H9 (cell line): ENCODE measurements around the gene NCKAP5. TPM values are rescaled to one million over a fixed set of nuclear protein-coding genes. Genes with fewer than 3 reads are reported as not detected.

Source experiments
- DNase-seq: peaks from one replicate; pipeline ENCODE4 v3.0.0-alpha.2; 2017
- H2AFZ ChIP-seq: one replicate; pipeline ENCODE4 v1.6.1; 2013; ENCODE audit warnings: mild to moderate bottlenecking, low read length, control low read depth, moderate library complexity
- H2AK5ac ChIP-seq: 2 replicates; pipeline ENCODE4 v1.6.1; 2013; ENCODE audit warnings: low read length, control low read depth, mixed read lengths; ENCODE audit not compliant: insufficient read length
- H2BK120ac ChIP-seq: one replicate; pipeline ENCODE4 v1.6.1; 2013; ENCODE audit warnings: low read depth, mild to moderate bottlenecking, low read length, control low read depth, inconsistent platforms; ENCODE audit not compliant: poor library complexity, severe bottlenecking
- H2BK12ac ChIP-seq: 2 replicates; pipeline ENCODE4 v1.6.1; 2013; ENCODE audit warnings: low read length, control low read depth, mixed read lengths, low read depth; ENCODE audit not compliant: insufficient read length
- H2BK15ac ChIP-seq: 2 replicates; pipeline ENCODE4 v1.6.1; 2013; ENCODE audit warnings: low read depth, low read length, control low read depth
- H2BK20ac ChIP-seq: one replicate; pipeline ENCODE4 v1.6.1; 2013; ENCODE audit warnings: low read depth, mild to moderate bottlenecking, low read length, control low read depth, inconsistent platforms; ENCODE audit not compliant: poor library complexity, severe bottlenecking
- H2BK5ac ChIP-seq: 2 replicates; pipeline ENCODE4 v1.6.1; 2013; ENCODE audit warnings: low read length, control low read depth, mixed read lengths; ENCODE audit not compliant: insufficient read length
- H3K14ac ChIP-seq: 2 replicates; pipeline ENCODE4 v1.6.1; 2013; ENCODE audit warnings: low read length, control low read depth; ENCODE audit not compliant: insufficient read depth
- H3K18ac ChIP-seq: 2 replicates; pipeline ENCODE4 v1.6.1; 2013; ENCODE audit warnings: low read depth, mild to moderate bottlenecking, mixed read lengths, low read length, control low read depth; ENCODE audit not compliant: insufficient read length
- H3K23ac ChIP-seq: 2 replicates; pipeline ENCODE4 v1.6.1; 2013; ENCODE audit warnings: low read length, control low read depth, mixed read lengths, low read depth; ENCODE audit not compliant: insufficient read length
- H3K23me2 ChIP-seq: 2 replicates; pipeline ENCODE4 v1.6.1; 2013; ENCODE audit warnings: low read depth, mild to moderate bottlenecking, mixed read lengths, low read length, control low read depth; ENCODE audit not compliant: insufficient read length, poor library complexity, severe bottlenecking
- H3K27ac ChIP-seq: 2 replicates; pipeline ENCODE4 v1.5.1; 2013; ENCODE audit warnings: low read length, control low read depth, mixed read lengths, low read depth; ENCODE audit not compliant: insufficient read length
- H3K27me3 ChIP-seq: 2 replicates; pipeline ENCODE4 v1.6.1; 2013; ENCODE audit warnings: low read length, control low read depth, inconsistent platforms; ENCODE audit not compliant: insufficient read depth
- H3K4ac ChIP-seq: 2 replicates; pipeline ENCODE4 v1.6.1; 2013; ENCODE audit warnings: low read depth, mild to moderate bottlenecking, control low read depth, inconsistent platforms, low read length, moderate library complexity
- H3K4me1 ChIP-seq: 2 replicates; pipeline ENCODE4 v1.6.1; 2013; ENCODE audit warnings: low read length, control low read depth, inconsistent platforms; ENCODE audit not compliant: insufficient read depth
- H3K4me2 ChIP-seq: 2 replicates; pipeline ENCODE4 v1.6.1; 2013; ENCODE audit warnings: low read length, control low read depth, mixed read lengths; ENCODE audit not compliant: insufficient read length, insufficient read depth
- H3K56ac ChIP-seq: 2 replicates; pipeline ENCODE4 v1.6.1; 2013; ENCODE audit warnings: low read depth, mild to moderate bottlenecking, mixed read lengths, low read length, control low read depth; ENCODE audit not compliant: insufficient read length
- H3K79me1 ChIP-seq: 2 replicates; pipeline ENCODE4 v1.6.1; 2013; ENCODE audit warnings: low read depth, mild to moderate bottlenecking, moderate library complexity, low read length, control low read depth, inconsistent platforms; ENCODE audit not compliant: insufficient read depth, poor library complexity, severe bottlenecking
- H3K79me2 ChIP-seq: 2 replicates; pipeline ENCODE4 v1.6.1; 2013; ENCODE audit warnings: low read length, control low read depth, inconsistent platforms; ENCODE audit not compliant: insufficient read depth
- H3K9ac ChIP-seq: 2 replicates; pipeline ENCODE4 v1.6.1; 2013; ENCODE audit warnings: low read length, control low read depth, mixed read lengths; ENCODE audit not compliant: insufficient read length; ENCODE audit errors: extremely low read depth
- H3K9me3 ChIP-seq: one replicate; pipeline ENCODE4 v1.6.1; 2013; ENCODE audit warnings: low read depth, low read length, inconsistent platforms; ENCODE audit not compliant: control insufficient read depth
- H3T11ph ChIP-seq: one replicate; pipeline ENCODE4 v1.6.1; 2013; ENCODE audit warnings: mild to moderate bottlenecking, low read length, control low read depth, inconsistent platforms
- H4K20me1 ChIP-seq: one replicate; pipeline ENCODE4 v1.6.1; 2013; ENCODE audit not compliant: control insufficient read depth, insufficient read length, insufficient read depth
- H4K5ac ChIP-seq: 2 replicates; pipeline ENCODE4 v1.6.1; 2013; ENCODE audit warnings: low read depth, mild to moderate bottlenecking, mixed read lengths, low read length, control low read depth; ENCODE audit not compliant: insufficient read length
- H4K8ac ChIP-seq: replicated peaks from 2 replicates; pipeline ENCODE4 v1.6.1; 2013; ENCODE audit warnings: low read length, control low read depth, mixed read lengths, low read depth; ENCODE audit not compliant: insufficient read length
- H4K91ac ChIP-seq: 2 replicates; pipeline ENCODE4 v1.6.1; 2013; ENCODE audit warnings: low read depth, mild to moderate bottlenecking, moderate library complexity, mixed read lengths, low read length, control low read depth; ENCODE audit not compliant: insufficient read length
- H3K27ac Mint-ChIP-seq, 3 experiments: 2 replicates in 2 of 3; 3 replicates in 1 of 3; pipeline ENCODE4 v1.8.0; 2020 to 2021; ENCODE audit warnings: mixed read lengths in 3 of 3, mild to moderate bottlenecking in 1 of 3, moderate library complexity in 1 of 3
- H3K27me3 Mint-ChIP-seq: 2 replicates; pipeline ENCODE4 v1.8.0; 2021; ENCODE audit warnings: low read depth, mild to moderate bottlenecking, moderate library complexity, mixed read lengths
- H3K36me3 Mint-ChIP-seq, 3 experiments: 2 replicates in 2 of 3; 3 replicates in 1 of 3; pipeline ENCODE4 v1.8.0; 2020 to 2021; ENCODE audit warnings: low read depth in 3 of 3, mixed read lengths in 3 of 3; ENCODE audit not compliant: insufficient read depth in 1 of 3
- H3K4me1 Mint-ChIP-seq, 2 experiments: 2 replicates each; pipeline ENCODE4 v1.8.0; 2020; ENCODE audit warnings: mixed read lengths in 2 of 2
- H3K4me3 Mint-ChIP-seq, 2 experiments: 2 replicates in 1 of 2; 3 replicates in 1 of 2; pipeline ENCODE4 v1.8.0; 2020 to 2021; ENCODE audit warnings: mild to moderate bottlenecking in 2 of 2, mixed read lengths in 2 of 2, moderate library complexity in 1 of 2
- H3K9me3 Mint-ChIP-seq, 2 experiments: 2 replicates in 1 of 2; 3 replicates in 1 of 2; pipeline ENCODE4 v1.8.0; 2020; ENCODE audit warnings: mild to moderate bottlenecking in 2 of 2, mixed read lengths in 2 of 2, moderate library complexity in 1 of 2
- CTCF ChIP-seq: fragments of 200-600 bp; sonication (generic); conservative IDR thresholded peaks from 3 replicates; pipeline ENCODE4 v1.8.0; 2021; ENCODE audit warnings: antibody characterized with exemption, mild to moderate bottlenecking
- WGBS: extraction: QIAGEN DNeasy Blood & Tissue Kit; methylation state at CpG from one replicate; pipeline ENCODE4 v1.1.7; 2013; ENCODE audit warnings: missing lambda C conversion rate, low lambda C conversion rate, mixed read lengths; ENCODE audit not compliant: insufficient read length; ENCODE audit errors: extremely low coverage; 5-methylcytosine and 5-hydroxymethylcytosine counted together
- total RNA-seq: library from RNA; stranded (reverse); gene quantifications from 2 replicates; pipeline ENCODE4 v1.2.1, GENCODE V29; 2021

NCKAP5 gene
- total RNA-seq, 1 experiment from 2014 or later, result 0.26 TPM

GRCh38 chr2:132633635-132634034, 934.6 kb downstream of the NCKAP5 start:
- no peak overlapping the region for H3K4me2 ChIP-seq
- no peak overlapping the region for H2BK5ac ChIP-seq
- H3K27ac ChIP-seq, result no peak overlapping the region
- no peak overlapping the region for H2AFZ ChIP-seq
- no peak overlapping the region for H4K91ac ChIP-seq
- H4K5ac ChIP-seq, result no peak overlapping the region
- no peak for DNase-seq
- no peak overlapping the region for H2BK20ac ChIP-seq
- TF ChIP-seq CTCF, result no peak
- H3K79me1 ChIP-seq, result no peaks in the 10 kb centered on the region
- H3K56ac ChIP-seq, result no peak overlapping the region
- peaks cover 0 to 4% of the 10 kb centered on the region in 2 experiments; a peak in 2 of 5 replicates for H3K9me3 Mint-ChIP-seq
- H4K8ac ChIP-seq, result no peak overlapping the region
- no peak overlapping the region for H3T11ph ChIP-seq
- 100% methylated on average over 2 of the region's 2 CpGs for WGBS
- H4K20me1 ChIP-seq, result no peaks in the 10 kb centered on the region
- H3K27me3 ChIP-seq, result no peaks in the 10 kb centered on the region
- H2BK12ac ChIP-seq, result no peak overlapping the region
- no peak overlapping the region for H3K23ac ChIP-seq
- no peaks in the 10 kb centered on the region for H3K9me3 ChIP-seq
- no peaks in the 10 kb centered on the region for H3K27me3 Mint-ChIP-seq
- no peak overlapping the region for H3K18ac ChIP-seq
- 0 out of 5 replicates have a peak overlapping the region, but pooled peaks of 1 of the 2 experiments have one; percentile 3 for H3K4me3 Mint-ChIP-seq
- H3K4me1 Mint-ChIP-seq, result peaks cover 18 to 23% of the 10 kb centered on the region in 2 experiments
- peaks cover 5% of the 10 kb centered on the region; the same call in 1 of the 2 replicates for H3K4me1 ChIP-seq
- H2BK15ac ChIP-seq, result no peak overlapping the region
- H3K36me3 Mint-ChIP-seq, result no peaks in the 10 kb centered on the region; a peak in 1 of 7 replicates
- H2AK5ac ChIP-seq, result no peak overlapping the region
- H3K9ac ChIP-seq, result no peak overlapping the region
- no peak overlapping the region for H3K14ac ChIP-seq
- no peaks in the 10 kb centered on the region for H3K23me2 ChIP-seq
- no peaks in the 10 kb centered on the region for H3K79me2 ChIP-seq
- H2BK120ac ChIP-seq, result no peak overlapping the region
- H3K27ac Mint-ChIP-seq, result 0 out of 7 replicates have a peak overlapping the region, but pooled peaks of 1 of the 3 experiments have one; percentile 11
- no peak overlapping the region for H3K4ac ChIP-seq
